ENCODE data around the gene B3GNT9.

The B3GNT9 gene

DNA sequence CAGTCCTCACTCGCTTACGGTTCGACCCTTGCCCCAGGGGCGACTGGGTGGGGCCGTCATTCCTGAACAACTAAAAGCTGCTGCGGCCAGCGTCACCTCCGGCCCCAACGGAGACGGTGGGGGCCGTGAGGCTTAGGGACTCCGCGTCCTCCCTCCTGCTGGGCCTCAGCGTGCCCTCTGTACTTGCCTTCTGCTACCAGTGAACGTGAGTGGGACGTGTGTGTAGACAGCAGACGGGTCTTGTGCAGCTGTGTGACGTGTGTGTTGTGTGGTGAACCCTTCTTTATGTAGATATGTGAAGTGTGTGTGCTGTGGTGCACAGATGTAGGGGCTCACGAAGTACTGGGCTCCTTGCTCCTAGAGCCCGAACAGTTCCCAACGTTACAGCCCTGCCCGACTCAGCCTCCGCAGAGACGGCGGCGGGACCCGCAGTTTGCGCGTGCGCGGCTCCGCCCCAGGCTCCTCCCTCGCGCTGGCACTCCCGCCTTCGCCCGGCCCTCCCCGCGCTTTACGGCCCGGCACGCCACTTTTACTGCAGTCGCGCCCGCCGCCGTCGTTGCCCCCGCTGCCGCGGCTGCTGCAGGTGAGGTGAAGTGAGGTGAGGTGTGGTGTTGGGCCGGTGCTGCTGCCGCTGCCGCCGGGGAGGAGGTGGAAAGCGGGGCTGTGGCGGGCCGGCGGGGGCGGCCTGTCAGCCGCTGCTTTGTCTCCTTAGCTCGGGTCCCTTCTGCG is 41.2 kb downstream of the B3GNT9 start, which contains the start of gene PHAF1:
TSS of gene PHAF1 (plus strand) at position 535 of the 729 bp plus-strand sequence. CDS start 235 bp downstream, outside the sequence.
- peak; percentile 95 for DNase-seq

DNA sequence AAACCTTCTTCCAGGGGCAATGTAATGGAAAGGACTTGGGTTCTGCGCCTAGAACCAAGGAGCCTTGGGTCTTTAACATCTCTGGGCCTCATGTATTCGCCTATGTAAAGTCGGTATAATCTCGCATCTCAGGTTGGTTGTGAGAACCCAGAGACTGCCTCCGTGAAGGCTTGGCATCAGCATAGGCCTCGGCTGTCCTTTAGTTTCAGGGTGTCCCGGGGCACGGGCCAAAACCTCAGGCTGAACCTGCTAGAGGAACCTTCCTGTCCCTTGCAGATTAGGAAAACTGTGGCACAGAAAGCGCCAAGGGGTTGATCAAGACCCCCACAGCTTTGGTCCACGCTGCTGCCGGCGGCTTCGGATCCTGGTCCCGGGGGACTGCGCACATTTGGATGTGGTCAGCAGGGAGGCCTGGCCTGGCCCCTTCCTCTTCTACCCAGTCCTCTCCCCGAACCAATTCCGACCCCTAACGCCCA is 41.8 kb downstream of the B3GNT9 start:
- no peak for DNase-seq

DNA sequence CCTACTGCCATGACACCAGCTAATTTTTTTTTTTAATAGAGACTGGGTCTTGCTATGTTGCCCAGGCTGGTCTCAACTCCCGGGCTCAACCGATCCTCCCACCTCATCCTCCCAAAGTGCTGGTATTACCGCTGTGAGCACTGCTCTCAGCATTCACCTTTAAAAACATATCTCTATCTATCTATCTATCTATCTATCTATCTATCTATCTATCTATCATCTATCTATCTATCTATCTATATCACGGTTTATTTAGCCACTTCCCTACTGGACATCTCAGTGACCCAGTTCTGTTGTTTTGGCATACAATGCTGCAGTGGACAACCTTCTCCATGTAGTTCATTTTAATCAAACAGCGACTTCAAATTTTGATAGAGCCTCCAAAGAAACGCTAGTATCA is 42.3 kb downstream of the B3GNT9 start:
- DNase-seq: no peak

DNA sequence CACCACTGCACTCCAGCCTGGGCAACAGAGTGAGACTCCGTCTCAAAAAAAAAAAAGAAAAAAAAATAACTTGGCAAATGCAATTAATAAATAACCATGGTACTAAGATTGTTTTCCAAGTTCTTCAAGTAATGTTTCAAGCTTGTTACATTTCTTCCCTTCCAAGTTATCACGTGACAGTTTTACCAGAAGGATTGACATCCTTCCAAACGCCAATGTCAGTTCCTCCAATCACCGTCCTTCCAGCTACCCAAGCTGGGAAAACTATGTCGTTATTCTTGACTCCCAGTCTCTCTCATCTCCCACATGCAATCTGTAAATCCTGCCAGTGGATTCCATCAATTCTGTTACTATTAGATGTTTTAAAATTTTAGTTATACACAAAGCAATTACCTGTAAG is 44.9 kb downstream of the B3GNT9 start:
- no peak for DNase-seq

DNA sequence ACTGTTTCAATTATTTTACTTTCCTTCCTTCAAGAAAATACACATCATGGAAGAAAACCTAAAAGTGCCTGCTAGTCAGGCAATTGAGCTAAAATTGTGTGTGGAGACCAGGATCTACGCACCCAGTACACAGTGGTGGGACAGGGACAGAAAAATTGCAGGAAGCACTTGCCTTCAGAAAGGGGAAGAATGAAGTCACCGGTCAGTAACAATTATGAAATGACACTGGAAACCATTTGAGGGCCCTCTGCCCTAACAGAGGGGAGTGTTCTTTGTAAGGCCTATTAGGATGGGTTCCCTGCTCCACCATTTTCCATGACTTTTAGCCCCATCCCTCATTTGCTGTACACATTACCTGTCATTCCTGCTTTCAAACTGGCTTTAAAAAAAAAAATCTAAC is 45.6 kb downstream of the B3GNT9 start:
- DNase-seq: no peak

DNA sequence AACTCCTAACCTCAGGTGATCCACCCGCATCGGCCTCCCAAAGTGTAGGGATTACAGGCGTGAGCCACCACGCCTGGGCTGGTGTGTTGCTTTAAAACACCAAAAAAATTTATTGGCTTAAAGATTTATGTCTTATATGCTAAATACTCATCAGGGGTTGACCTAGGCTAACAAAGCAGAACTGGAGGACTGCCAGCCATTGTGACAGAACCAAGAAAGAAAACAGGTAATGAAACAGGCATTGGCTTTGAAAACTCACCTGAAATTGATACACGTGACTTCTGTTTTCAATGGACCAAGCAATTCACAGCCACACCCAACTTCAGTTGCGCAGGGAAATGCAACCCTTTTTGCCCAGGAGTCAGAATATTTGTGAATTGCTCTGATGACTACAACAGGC is 46.0 kb downstream of the B3GNT9 start:
- no peak for DNase-seq

DNA sequence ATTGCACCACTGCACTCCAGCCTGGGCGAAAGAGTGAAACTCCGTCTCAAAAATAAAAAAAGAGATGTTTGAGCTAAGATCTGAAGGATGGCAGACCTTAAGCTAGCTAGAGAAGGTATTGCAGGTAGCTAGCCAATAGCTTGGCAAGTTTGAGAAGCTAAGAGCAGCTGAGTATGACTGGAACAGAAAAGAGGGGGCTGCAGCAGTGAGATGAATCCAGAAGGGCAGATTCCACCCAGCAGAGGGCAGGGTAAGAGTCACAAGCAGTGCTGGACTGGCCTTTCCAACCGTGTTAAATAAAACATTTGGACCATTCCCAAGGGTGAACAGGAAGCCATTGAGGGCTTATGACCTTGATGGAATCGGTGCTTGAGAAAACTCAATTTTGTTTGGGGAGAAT is 46.7 kb downstream of the B3GNT9 start:
- peak; percentile 26 for DNase-seq

DNA sequence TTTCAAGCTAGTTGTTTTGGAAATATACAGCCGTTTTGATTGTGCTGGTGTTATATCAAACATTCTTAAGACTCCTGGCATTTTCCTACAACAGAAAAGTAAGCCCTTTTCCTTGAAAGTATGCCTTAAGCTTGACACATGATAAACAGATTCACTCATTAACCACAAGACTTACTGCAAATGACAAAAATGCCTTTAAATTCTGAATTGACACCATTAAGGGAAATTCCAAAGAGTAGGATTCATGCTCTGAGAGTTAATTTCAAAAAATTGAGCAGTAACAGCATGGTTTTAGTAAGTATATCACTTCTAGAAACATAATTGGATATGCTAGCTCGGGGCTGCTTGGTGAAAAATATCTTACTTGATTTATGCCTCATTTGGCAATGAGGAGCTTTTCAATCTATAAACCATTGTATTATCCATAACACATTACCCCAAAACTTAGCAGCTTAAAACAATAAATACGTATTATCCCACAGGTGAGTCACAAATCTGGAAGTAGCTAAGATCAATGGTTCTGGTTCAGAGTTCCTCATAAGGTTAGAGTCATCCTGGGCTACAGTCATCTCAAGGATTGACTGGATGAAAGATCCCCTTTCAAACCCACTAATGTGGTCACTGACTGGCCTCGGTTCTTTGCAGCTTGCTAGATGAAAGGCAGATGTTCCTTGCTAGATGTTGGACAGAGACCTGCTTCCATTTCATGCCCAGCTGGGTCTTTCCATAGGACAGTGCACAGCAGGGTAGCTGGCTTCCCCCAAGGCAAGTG is 49.3 kb downstream of the B3GNT9 start:
- DNase-seq: no peak

DNA sequence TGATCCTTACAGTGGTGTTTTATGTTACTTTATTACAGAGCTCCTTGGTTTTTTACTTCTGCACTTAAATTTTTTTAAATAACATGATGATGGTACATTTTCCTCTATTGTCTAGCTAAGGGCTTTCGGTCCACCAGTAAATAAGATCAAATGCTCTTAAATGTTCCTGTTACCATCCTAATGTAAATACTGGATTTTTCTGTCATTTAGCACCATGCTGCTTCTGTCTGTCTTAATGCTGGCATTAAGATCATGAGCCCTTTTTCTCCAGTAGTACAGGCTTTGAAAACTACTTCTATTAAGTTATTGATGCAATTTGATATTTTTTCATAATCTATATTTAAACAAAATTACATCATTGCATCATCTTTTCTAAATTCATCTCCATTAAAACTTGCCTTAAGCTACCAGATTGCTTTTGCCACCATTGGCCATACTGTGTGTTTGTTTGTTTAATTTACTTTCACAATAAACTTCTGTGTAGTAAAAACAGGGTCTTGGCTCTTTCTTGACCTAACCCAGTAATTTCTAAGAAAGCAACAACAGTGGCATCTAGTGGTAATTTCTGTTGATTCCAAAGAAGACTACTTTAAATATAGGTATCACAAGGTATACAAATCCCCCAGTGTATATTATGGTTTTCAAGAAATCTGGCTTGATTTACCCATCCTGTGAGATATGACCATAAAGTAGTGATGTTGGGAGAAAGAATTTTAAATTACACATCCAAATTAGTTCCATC is 50.1 kb downstream of the B3GNT9 start:
- peak; percentile 57 for DNase-seq

DNA sequence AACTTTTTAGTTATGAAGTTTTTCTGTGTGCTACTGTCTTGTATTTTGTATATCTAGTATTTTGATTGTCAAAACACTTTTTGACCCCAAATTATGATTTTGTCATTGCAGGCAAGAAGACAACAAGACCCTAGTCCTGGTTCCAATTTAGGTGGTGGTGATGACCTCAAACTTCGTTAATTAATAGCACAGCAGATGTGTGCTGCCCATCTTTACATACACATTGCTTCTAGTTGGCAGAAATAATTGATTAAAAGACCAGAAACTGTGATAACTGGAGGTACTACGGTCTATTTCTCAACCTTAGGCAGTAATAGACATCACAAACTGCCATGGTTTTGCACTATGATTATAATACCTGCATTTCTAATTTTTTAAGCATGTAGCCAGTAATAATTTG is 52.2 kb downstream of the B3GNT9 start:
- DNase-seq: no peak

Data from OCI-M1 (cell line).